Right lobe of liver (tissue), 6 donors: ENCODE results near the gene COLEC12. TPM values are rescaled to one million over a fixed set of nuclear protein-coding genes. Genes with fewer than 3 reads are reported as not detected.

Experiments used
- ATAC-seq, 4 donors: fragments of 200-7000 bp; cut with Tn5 transposase; one replicate each; pipeline ENCODE4 v1.9.1; 2020; ENCODE audit warnings: mild to moderate bottlenecking in 4 of 4, moderate library complexity in 4 of 4
- DNase-seq, 3 donors: peaks; one replicate each; pipeline ENCODE4 v3.0.0-alpha.2; 2020
- H3K27ac ChIP-seq, 3 donors: fragments of 200-600 bp; one replicate each; pipeline ENCODE4 v1.8.0; 2022
- H3K27me3 ChIP-seq, 2 donors: fragments of 200-600 bp; one replicate each; pipeline ENCODE4 v1.8.0; 2022
- H3K36me3 ChIP-seq, 4 donors: fragments of 200-600 bp; sonication (generic) in 1 of 4; one replicate each; pipeline versions ENCODE4 v1.5.1 to v1.8.0; 2017 to 2022; ENCODE audit warnings: control low read depth in 1 of 4
- H3K4me1 ChIP-seq, 4 donors: fragments of 200-600 bp; sonication (generic) in 1 of 4; one replicate each; pipeline versions ENCODE4 v1.5.1 to v1.8.0; 2017 to 2022; ENCODE audit warnings: control low read depth in 1 of 4
- H3K4me3 ChIP-seq, 3 donors: fragments of 200-600 bp; one replicate each; pipeline ENCODE4 v1.8.0; 2022
- H3K9me3 ChIP-seq, 4 donors: fragments of 200-600 bp; sonication (generic) in 1 of 4; one replicate each; pipeline versions ENCODE4 v1.5.1 to v1.8.0; 2017 to 2022; ENCODE audit warnings: control low read depth in 1 of 4
- CTCF ChIP-seq, 4 donors: fragments of 200-600 bp in 3 of 4; fragments of 450-650 bp in 1 of 4; IDR thresholded peaks; one replicate each; pipeline versions ENCODE4 v1.5.1 to v1.8.0; 2016 to 2022; ENCODE audit warnings: antibody characterized with exemption in 4 of 4, mild to moderate bottlenecking in 2 of 4
- POLR2A ChIP-seq: fragments of 450-650 bp; IDR thresholded peaks from one replicate; pipeline ENCODE4 v1.6.1; 2017; ENCODE audit warnings: antibody characterized with exemption, mild to moderate bottlenecking
- WGBS: methylation state at CpG from one replicate; pipeline ENCODE4 v1.1.6; 2018; ENCODE audit warnings: low coverage, low lambda C conversion rate; ENCODE audit not compliant: insufficient coverage; ENCODE audit errors: missing lambda C conversion rate; 5-methylcytosine and 5-hydroxymethylcytosine counted together
- intact Hi-C, 2 donors: fragments of 100-400 bp; cut with DNase I; formaldehyde crosslinking; loops; one replicate each; pipeline versions ENCODE4 v1.11.2 to v1.14.1; 2022
- total RNA-seq, 6 experiments: library from RNA; depleted of rRNA in 2 of 6; stranded (reverse); fragments of >200 nt in 2 of 6; fragmentation: NEBNext Ultra II Directional in 3 of 6; extraction: Animal tissue kit (Norgen Biotek cat#: 25700) in 3 of 6; gene quantifications; one replicate each; pipeline versions ENCODE4 v1.1.0 to v1.2.4, GENCODE V29; 2016 to 2023
- donor health status: DM: no; HTN: yes; CAD: no.
- donor health status: DM: no; HTN: no; CAD: no.
- donor health status: DM: no; HTN: no; CAD: no.
- donor health status: DM: no; HTN: yes; CAD: no.
- donor health status: DM: no; HTN: yes; CAD: no.

COLEC12 gene
- total RNA-seq, 6 experiments from 2014 or later: 0.12 to 1.00 (median 0.37) TPM; not detected in 1

- intact Hi-C loops: no loop called here
- Histone ChIP-seq H3K4me1 (no peaks in the 10 kb centered on the region), H3K36me3 (no peaks in the 10 kb centered on the region), H3K4me3 (no peak overlapping the region), H3K27me3 (peaks cover 0 to 6% of the 10 kb centered on the region in 2 donors), H3K27ac (no peak overlapping the region), H3K9me3 (no peaks in the 10 kb centered on the region)
- no peak for ATAC-seq
- no peak for DNase-seq
- 50% methylated on average over 5 of the region's 5 CpGs for WGBS
- TF ChIP-seq CTCF (IDR thresholded peaks at IDR 0.05) (no peak), POLR2A (no peak)
Observed at GRCh38 chr18:493986-494983, 6.2 kb downstream of the COLEC12 start.

GRCh38 chr18:492451-492850 is 8.1 kb downstream of the COLEC12 start:
- Histone ChIP-seq H3K36me3 (no peaks in the 10 kb centered on the region), H3K4me1 (no peaks in the 10 kb centered on the region), H3K27me3 (no peaks in the 10 kb centered on the region), H3K27ac (no peak overlapping the region), H3K9me3 (no peaks in the 10 kb centered on the region), H3K4me3 (no peak overlapping the region)
- TF ChIP-seq POLR2A: no peak
- TF ChIP-seq CTCF (IDR thresholded peaks at IDR 0.05): no peak
- intact Hi-C loops: no loop called here
- DNase-seq: no peak
- 48% methylated on average over 5 of the region's 5 CpGs for WGBS
- ATAC-seq: no peak

GRCh38 chr18:490624-491023 is 9.9 kb downstream of the COLEC12 start:
- DNase-seq: no peak
- no peaks in the 10 kb centered on the region for H3K27me3 ChIP-seq
- 76% methylated on average over 3 of the region's 4 CpGs for WGBS
- TF ChIP-seq CTCF (IDR thresholded peaks at IDR 0.05) (no peak), POLR2A (no peak)
- intact Hi-C loops: no loop called here
- H3K9me3 ChIP-seq: no peaks in the 10 kb centered on the region
- no peaks in the 10 kb centered on the region for H3K36me3 ChIP-seq
- ATAC-seq: no peak
- H3K27ac ChIP-seq: no peak overlapping the region
- no peaks in the 10 kb centered on the region for H3K4me1 ChIP-seq
- no peak overlapping the region for H3K4me3 ChIP-seq

- WGBS: 67% methylated on average over 3 of the region's 5 CpGs
- Histone ChIP-seq H3K9me3 (no peaks in the 10 kb centered on the region), H3K4me3 (no peak overlapping the region), H3K27me3 (no peaks in the 10 kb centered on the region), H3K27ac (no peak overlapping the region), H3K4me1 (no peaks in the 10 kb centered on the region), H3K36me3 (no peaks in the 10 kb centered on the region)
- intact Hi-C loops: no loop called here
- TF ChIP-seq POLR2A (no peak), CTCF (IDR thresholded peaks at IDR 0.05) (no peak)
- no peak for DNase-seq
- no peak for ATAC-seq
Observed at GRCh38 chr18:490024-490366, 10.5 kb downstream of the COLEC12 start.
